K562 (cell line): ENCODE results near the gene ZFAND3. TPM values are rescaled to one million over a fixed set of nuclear protein-coding genes. Genes with fewer than 3 reads are reported as not detected.

Source experiments
- ATAC-seq: fragments of 200-7000 bp; cut with Tn5 transposase; 3 replicates; pipeline ENCODE4 v1.9.1; 2020; ENCODE audit warnings: moderate library complexity
- BruUV-seq: library from RNA; stranded (reverse); fragments of 400-500 nt; replicated peaks from 2 replicates; lab custom pipeline; 2021; lab: Mats Ljungman, UMichigan
- CTCF ChIA-PET: fragments of 300-600 bp; formaldehyde crosslinking; extraction: SDS; loops from one replicate; lab custom pipeline; 2021; ENCODE audit warnings: low intra/inter-chr PET ratio; lab: Yijun Ruan, JAX
- POLR2A ChIA-PET: fragments of 300-600, 350-650 bp; sonication (Branson Sonifier 250); formaldehyde crosslinking; extraction: SDS; loops from one replicate; lab custom pipeline; 2021; ENCODE audit warnings: antibody characterized with exemption, inconsistent platforms; lab: Yijun Ruan, JAX
- DNase-seq, 4 experiments: peaks; one replicate each; pipeline versions ENCODE4 v3.0.0 to v3.0.0-alpha.2; 2011 to 2018; ENCODE audit warnings: low spot score in 3 of 4, mixed read lengths in 3 of 4; ENCODE audit errors: extremely low read depth in 1 of 4
- FAIRE-seq: peaks from 2 replicates; lab custom pipeline; 2011; peaks lifted over from hg19 to GRCh38; lab: Jason Lieb, UNC
- H2AFZ ChIP-seq: 2 replicates; pipeline ENCODE4 v1.6.0; 2011; ENCODE audit warnings: low read depth, low read length, control low read depth, inconsistent platforms
- H3K27ac ChIP-seq: fragments of 200-600 bp; 3 replicates; pipeline ENCODE4 v1.8.0; 2011; ENCODE audit warnings: low read depth, mild to moderate bottlenecking, control low read depth, inconsistent platforms, low read length, moderate library complexity, mixed read lengths; ENCODE audit errors: extremely low read depth
- H3K27me3 ChIP-seq, 2 experiments: fragments of 300-600 bp in 1 of 2; 2 replicates in 1 of 2; 3 replicates in 1 of 2; pipeline versions ENCODE4 v1.6.0 to v1.8.0; 2011; ENCODE audit warnings: inconsistent platforms in 2 of 2, low read length in 2 of 2, mild to moderate bottlenecking in 1 of 2, mixed read lengths in 1 of 2, moderate library complexity in 1 of 2; ENCODE audit not compliant: control insufficient read depth in 2 of 2, insufficient read depth in 2 of 2
- H3K36me3 ChIP-seq: fragments of 300-600 bp; 3 replicates; pipeline ENCODE4 v1.8.0; 2011; ENCODE audit warnings: mild to moderate bottlenecking, low read length, inconsistent platforms; ENCODE audit not compliant: control insufficient read depth, insufficient read depth
- H3K4me1 ChIP-seq, 2 experiments: fragments of 200-600 bp in 1 of 2; replicated peaks in 1 of 2; 2 replicates in 1 of 2; 3 replicates in 1 of 2; pipeline versions ENCODE4 v1.5.1 to v1.8.0; 2011; ENCODE audit warnings: inconsistent platforms in 2 of 2, low read length in 2 of 2, mild to moderate bottlenecking in 1 of 2, mixed read lengths in 1 of 2, moderate library complexity in 1 of 2; ENCODE audit not compliant: control insufficient read depth in 2 of 2, insufficient read depth in 2 of 2
- H3K4me2 ChIP-seq: 2 replicates; pipeline ENCODE4 v1.6.1; 2011; ENCODE audit warnings: low read length, control low read depth, inconsistent platforms, mixed read lengths; ENCODE audit not compliant: insufficient read depth
- H3K4me3 ChIP-seq: fragments of 200-600 bp; sonication (generic), shearing (Covaris generic); 2 replicates; pipeline ENCODE4 v1.5.1; 2016; ENCODE audit warnings: control low read depth, inconsistent platforms
- H3K79me2 ChIP-seq: fragments of 200-600 bp; 3 replicates; pipeline ENCODE4 v1.8.0; 2011; ENCODE audit warnings: low read length, inconsistent platforms; ENCODE audit not compliant: control insufficient read depth, insufficient read depth
- H3K9ac ChIP-seq, 2 experiments: 2 replicates each; pipeline versions ENCODE4 v1.6.0 to v1.6.1; 2011; ENCODE audit warnings: low read depth in 2 of 2, low read length in 2 of 2, control low read depth in 1 of 2, inconsistent platforms in 1 of 2, mild to moderate bottlenecking in 1 of 2, mixed read lengths in 1 of 2; ENCODE audit not compliant: insufficient read depth in 1 of 2
- H3K9me1 ChIP-seq: one replicate; pipeline ENCODE4 v1.6.0; 2011; ENCODE audit warnings: inconsistent platforms, mild to moderate bottlenecking, low read length, moderate library complexity; ENCODE audit not compliant: control insufficient read depth, insufficient read depth
- H3K9me3 ChIP-seq: replicated peaks from 2 replicates; pipeline ENCODE4 v1.5.1; 2011; ENCODE audit warnings: low read depth, low read length, inconsistent platforms; ENCODE audit not compliant: control insufficient read depth, insufficient read depth
- H4K20me1 ChIP-seq: replicated peaks from 2 replicates; pipeline ENCODE4 v1.6.1; 2011; ENCODE audit warnings: low read length, inconsistent platforms, mixed read lengths; ENCODE audit not compliant: control insufficient read depth, insufficient read depth
- BACH1 ChIP-seq: fragments of 200-800 bp; sonication (Bioruptor generic); IDR thresholded peaks from 2 replicates; pipeline ENCODE4 v1.6.1; 2016; ENCODE audit warnings: missing genetic modification characterization, missing compliant biosample characterization
- CCAR2 ChIP-seq: fragments of 200-400 bp; formaldehyde crosslinking; IDR thresholded peaks from 2 replicates; pipeline ENCODE4 v1.6.1; 2017; ENCODE audit warnings: mild to moderate bottlenecking, low read depth, low read length
- DPF2 ChIP-seq: fragments of 450-650 bp; IDR thresholded peaks from 2 replicates; pipeline ENCODE4 v1.6.1; 2016
- GTF3C2 ChIP-seq: IDR thresholded peaks from 3 replicates; pipeline ENCODE4 v1.6.1; 2011; ENCODE audit warnings: borderline replicate concordance, mild to moderate bottlenecking, moderate library complexity; ENCODE audit not compliant: insufficient read length; ENCODE audit errors: extremely low read depth
- HDAC6 ChIP-seq: IDR thresholded peaks from 2 replicates; pipeline ENCODE4 v1.6.1; 2012; ENCODE audit warnings: low read depth, mild to moderate bottlenecking, control low read depth, inconsistent platforms, low read length, moderate library complexity
- MYC ChIP-seq, 2 experiments: fragments of 250-450 bp in 1 of 2; sonication (Bioruptor Pico) in 1 of 2; IDR thresholded peaks; 2 replicates each; pipeline versions ENCODE4 v1.5.1 to v1.6.1; 2012 to 2021; ENCODE audit warnings: low read depth in 2 of 2, borderline replicate concordance in 1 of 2, improper control_type of control experiment in 1 of 2, low read length in 1 of 2, mild to moderate bottlenecking in 1 of 2, moderate library complexity in 1 of 2
- NELFE ChIP-seq: IDR thresholded peaks from 2 replicates; pipeline ENCODE4 v1.6.1; 2011; ENCODE audit warnings: mild to moderate bottlenecking; ENCODE audit not compliant: insufficient read depth, insufficient read length
- POU5F1 ChIP-seq: fragments of 150-350 bp; IDR thresholded peaks from 2 replicates; pipeline ENCODE4 v1.6.1; 2014; ENCODE audit warnings: borderline replicate concordance, low read length, low read depth, mild to moderate bottlenecking; ENCODE audit not compliant: partially characterized antibody
- RNF219 ChIP-seq: fragments of 250-450 bp; sonication (Bioruptor Pico); IDR thresholded peaks from 2 replicates; pipeline ENCODE4 v1.5.0; 2022; ENCODE audit warnings: mild to moderate bottlenecking
- SMARCE1 ChIP-seq: fragments of 450-650 bp; IDR thresholded peaks from 2 replicates; pipeline ENCODE4 v1.7.1; 2016; ENCODE audit warnings: mild to moderate bottlenecking
- SOX6 ChIP-seq: fragments of 450-650 bp; IDR thresholded peaks from 2 replicates; pipeline ENCODE4 v1.6.1; 2014; ENCODE audit warnings: mild to moderate bottlenecking
- ZC3H11A ChIP-seq: IDR thresholded peaks from 2 replicates; pipeline ENCODE4 v1.6.1; 2012; ENCODE audit warnings: low read depth, low read length, improper control_type of control experiment
- WGBS: fragments of 100-300 bp; shearing (Covaris generic); methylation state at CpG from one replicate; pipeline ENCODE4 v1.1.6; 2016; ENCODE audit warnings: low coverage, mixed read lengths; ENCODE audit not compliant: insufficient coverage; ENCODE audit errors: missing lambda C conversion rate; 5-methylcytosine and 5-hydroxymethylcytosine counted together
- in situ Hi-C: fragments of 300-500 bp; cut with MboI; formaldehyde crosslinking; loops from 4 replicates; pipeline ENCODE4 v1.15.0; 2018; ENCODE audit warnings: inconsistent platforms, mixed read lengths
- intact Hi-C: fragments of 100-400 bp; cut with micrococcal nuclease; formaldehyde crosslinking; loops from 2 replicates; pipeline ENCODE4 v1.14.2; 2022
- polyA plus RNA-seq, 8 experiments: library from polyadenylated mRNA; depleted of rRNA in 4 of 8; stranded (reverse) in 5 of 8; unstranded in 3 of 8; fragments of >200 nt; fragmentation: Nextera tagmentation in 2 of 8; fragmentation: Illumina TruSeq in 1 of 8; extraction: Ambion mirVana in 2 of 8; extraction: Trizol in 1 of 8; gene quantifications; 2 replicates each; pipeline versions ENCODE4 v1.2.1 to v1.2.3, GENCODE V29; 2011 to 2014; ENCODE audit warnings: inconsistent platforms in 1 of 8, missing spikeins in 1 of 8
- total RNA-seq, 7 experiments: library from RNA; depleted of rRNA in 6 of 7; stranded (reverse); fragments of >200 nt in 6 of 7; fragmentation: Illumina TruSeq in 2 of 7; extraction: Trizol in 2 of 7; gene quantifications; 2 replicates each; pipeline versions ENCODE4 v1.2.1 to v1.2.3, GENCODE V29; 2011 to 2021; ENCODE audit warnings: low replicate concordance in 1 of 7
- TF ChIP-seq, protein P1 (sequence below): IDR thresholded peaks from 2 replicates; pipeline ENCODE4 v1.6.1; 2014; ENCODE audit warnings: antibody characterized with exemption
- TF ChIP-seq, protein P2 (sequence below): fragments of 450-650 bp; IDR thresholded peaks from one replicate; pipeline ENCODE4 v1.6.1; 2018; ENCODE audit warnings: mild to moderate bottlenecking, moderate library complexity; ENCODE audit not compliant: partially characterized antibody

ZFAND3 gene
- total and polyA plus RNA-seq, 9 of the 15 experiments (the other 6 are each of a cell fraction or from before 2014, with no cell fraction given), result 0.81 to 26.6 (median 11.8) TPM

DNA sequence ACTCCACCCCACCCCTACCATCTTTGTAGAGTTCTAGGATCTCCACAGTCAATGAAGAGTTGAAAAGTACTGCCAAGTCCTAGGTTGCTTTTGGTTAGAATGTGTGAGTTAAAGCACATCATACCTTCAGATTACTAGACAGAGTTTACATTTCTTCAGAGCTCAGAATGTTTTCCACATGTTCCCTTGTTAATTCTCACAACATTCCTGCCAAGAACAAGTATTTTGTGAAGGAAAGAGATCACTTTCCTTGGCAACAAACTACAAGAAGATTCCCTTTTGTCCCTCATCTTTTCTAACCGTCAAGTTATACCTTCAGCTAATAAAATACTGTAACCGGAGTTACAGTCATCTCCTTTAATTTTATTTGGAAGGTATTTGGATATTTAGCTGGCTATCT lies 266.8 kb downstream of the ZFAND3 start:
- WGBS, result 43% methylated on average over 2 of the region's 2 CpGs
- TF ChIP-seq SOX6 (no peak), SMARCE1 (no peak), DPF2 (no peak), CCAR2 (no peak), ZC3H11A (no peak), GTF3C2 (no peak), POU5F1 (no peak), BACH1 (tag) (no peak), RNF219 (CRISPR knock-in tag) (no peak), MYC (IDR thresholded peaks at IDR 0.05; ENCODE audit: low read depth, low read length) (no peak), MYC (CRISPR knock-in tag; IDR thresholded peaks at IDR 0.05; ENCODE audit: borderline replicate concordance, low read depth) (no peak), NELFE (no peak), HDAC6 (no peak)
- TF ChIP-seq, protein P1, sequence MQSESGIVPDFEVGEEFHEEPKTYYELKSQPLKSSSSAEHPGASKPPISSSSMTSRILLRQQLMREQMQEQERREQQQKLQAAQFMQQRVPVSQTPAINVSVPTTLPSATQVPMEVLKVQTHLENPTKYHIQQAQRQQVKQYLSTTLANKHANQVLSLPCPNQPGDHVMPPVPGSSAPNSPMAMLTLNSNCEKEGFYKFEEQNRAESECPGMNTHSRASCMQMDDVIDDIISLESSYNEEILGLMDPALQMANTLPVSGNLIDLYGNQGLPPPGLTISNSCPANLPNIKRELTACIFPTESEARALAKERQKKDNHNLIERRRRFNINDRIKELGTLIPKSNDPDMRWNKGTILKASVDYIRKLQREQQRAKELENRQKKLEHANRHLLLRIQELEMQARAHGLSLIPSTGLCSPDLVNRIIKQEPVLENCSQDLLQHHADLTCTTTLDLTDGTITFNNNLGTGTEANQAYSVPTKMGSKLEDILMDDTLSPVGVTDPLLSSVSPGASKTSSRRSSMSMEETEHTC, result no peak
- TF ChIP-seq, protein P2, sequence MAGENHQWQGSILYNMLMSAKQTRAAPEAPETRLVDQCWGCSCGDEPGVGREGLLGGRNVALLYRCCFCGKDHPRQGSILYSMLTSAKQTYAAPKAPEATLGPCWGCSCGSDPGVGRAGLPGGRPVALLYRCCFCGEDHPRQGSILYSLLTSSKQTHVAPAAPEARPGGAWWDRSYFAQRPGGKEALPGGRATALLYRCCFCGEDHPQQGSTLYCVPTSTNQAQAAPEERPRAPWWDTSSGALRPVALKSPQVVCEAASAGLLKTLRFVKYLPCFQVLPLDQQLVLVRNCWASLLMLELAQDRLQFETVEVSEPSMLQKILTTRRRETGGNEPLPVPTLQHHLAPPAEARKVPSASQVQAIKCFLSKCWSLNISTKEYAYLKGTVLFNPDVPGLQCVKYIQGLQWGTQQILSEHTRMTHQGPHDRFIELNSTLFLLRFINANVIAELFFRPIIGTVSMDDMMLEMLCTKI, result no peak
- TF ChIP-seq, all 486 proteins: peak for 0
- H3K4me2 ChIP-seq, result no peak overlapping the region
- no peak overlapping the region for H2AFZ ChIP-seq
- no peak overlapping the region for H3K4me3 ChIP-seq
- H3K27me3 ChIP-seq, result no peaks in the 10 kb centered on the region
- H4K20me1 ChIP-seq, result no peaks in the 10 kb centered on the region
- H3K9me3 ChIP-seq, result no peaks in the 10 kb centered on the region
- DNase-seq, result no peak
- H3K36me3 ChIP-seq, result 0 out of 3 replicates have a peak, but pooled peaks cover 3% of the 10 kb centered on the region
- ChIA-PET CTCF (no interaction called here), POLR2A (interaction anchor here (1.7 kb wide), 1 partner anchor 17 kb away, joined by 4 read pairs; no protein-coding TSS in a partner anchor)
- H3K9me1 ChIP-seq, result no peaks in the 10 kb centered on the region
- H3K4me1 ChIP-seq, result peaks cover 2 to 5% of the 10 kb centered on the region in 2 experiments; a peak in 2 of 5 replicates
- in situ Hi-C loops, result no loop called here
- no TSS peak for BruUV-seq
- H3K79me2 ChIP-seq, result no peaks in the 10 kb centered on the region
- ATAC-seq, result no peak
- H3K27ac ChIP-seq, result no peak overlapping the region
- intact Hi-C loops, result no loop called here
- H3K9ac ChIP-seq, result no peak overlapping the region
- FAIRE-seq, result no peak
